HCT116 (cell line): ENCODE data around the gene PTH2. TPM values are rescaled to one million over a fixed set of nuclear protein-coding genes. Genes with fewer than 3 reads are reported as not detected.

Source experiments
- ATAC-seq: fragments of 200-7000 bp; cut with Tn5 transposase; 2 replicates; pipeline ENCODE4 v1.9.1; 2020; ENCODE audit warnings: mild to moderate bottlenecking, moderate library complexity
- BruUV-seq: library from RNA; stranded (reverse); fragments of 400-500 nt; replicated peaks from 2 replicates; lab custom pipeline; 2021; lab: Mats Ljungman, UMichigan
- CTCF ChIA-PET: fragments of 300-600 bp; sonication (Branson Sonifier 250); formaldehyde crosslinking; loops from one replicate; lab custom pipeline; 2021; ENCODE audit warnings: antibody characterized with exemption; lab: Charles Lee
- POLR2A ChIA-PET: fragments of 300-600, 350-600 bp; sonication (Branson Sonifier 250); formaldehyde crosslinking; loops from one replicate; lab custom pipeline; 2021; ENCODE audit warnings: antibody characterized with exemption; lab: Charles Lee
- RAD21 ChIA-PET, 2 experiments: fragments of 300-600 bp; sonication (Branson Sonifier 250); formaldehyde crosslinking; loops; one replicate each; lab custom pipeline; 2023; ENCODE audit warnings: low total read pairs in 2 of 2; ENCODE audit not compliant: uncharacterized antibody in 2 of 2, unreplicated experiment in 2 of 2, low non-redundant PET in 1 of 2; lab: Charles Lee
- DNase-seq: peaks from one replicate; pipeline ENCODE4 v3.0.0-alpha.2; 2010; ENCODE audit warnings: low read depth, low spot score
- H2AFZ ChIP-seq: fragments of 200-600 bp; shearing (Covaris generic), sonication (generic); 2 replicates; pipeline ENCODE4 v1.6.1; 2017; ENCODE audit warnings: low read depth, mixed run types, mixed read lengths, antibody characterized with exemption, low read length; ENCODE audit not compliant: poor library complexity, severe bottlenecking
- H3K27ac ChIP-seq: 2 replicates; pipeline ENCODE4 v1.5.1; 2012; ENCODE audit warnings: low read depth, low read length
- H3K27me3 ChIP-seq: fragments of 200-600 bp; sonication (generic); 2 replicates; pipeline ENCODE4 v1.6.1; 2016; ENCODE audit warnings: mixed run types, low read length, mixed read lengths; ENCODE audit not compliant: insufficient read depth
- H3K36me3 ChIP-seq, 2 experiments: fragments of 200-500 bp in 1 of 2; fragments of 200-600 bp in 1 of 2; sonication (Bioruptor generic) in 1 of 2; sonication (generic) in 1 of 2; 2 replicates each; pipeline versions ENCODE4 v1.5.1 to v1.6.1; 2014 to 2016; ENCODE audit warnings: low read length in 2 of 2, inconsistent platforms in 1 of 2, mixed read lengths in 1 of 2, mixed run types in 1 of 2; ENCODE audit not compliant: insufficient read depth in 2 of 2, control insufficient read depth in 1 of 2
- H3K4me1 ChIP-seq, 2 experiments: fragments of 200-600 bp in 1 of 2; sonication (generic) in 1 of 2; 2 replicates each; pipeline versions ENCODE4 v1.5.1 to v1.6.1; 2012 to 2017; ENCODE audit warnings: low read length in 2 of 2, inconsistent platforms in 1 of 2, mild to moderate bottlenecking in 1 of 2, mixed read lengths in 1 of 2, mixed run types in 1 of 2, moderate library complexity in 1 of 2; ENCODE audit not compliant: insufficient read depth in 2 of 2, control insufficient read depth in 1 of 2
- H3K4me2 ChIP-seq: fragments of 200-600 bp; sonication (generic); 2 replicates; pipeline ENCODE4 v1.6.1; 2017; ENCODE audit warnings: mixed run types, low read length, mixed read lengths
- H3K4me3 ChIP-seq, 2 experiments: fragments of 200-600 bp in 1 of 2; sonication (generic) in 1 of 2; replicated peaks in 1 of 2; 2 replicates each; pipeline ENCODE4 v1.5.1; 2011 to 2016; ENCODE audit warnings: low read length in 2 of 2, control low read depth in 1 of 2, low read depth in 1 of 2, mild to moderate bottlenecking in 1 of 2, mixed read lengths in 1 of 2, mixed run types in 1 of 2
- H3K79me2 ChIP-seq: fragments of 200-600 bp; sonication (generic); 2 replicates; pipeline ENCODE4 v1.6.1; 2017; ENCODE audit warnings: mild to moderate bottlenecking, mixed run types, low read length, moderate library complexity, mixed read lengths; ENCODE audit not compliant: insufficient read depth
- H3K9ac ChIP-seq: fragments of 200-600 bp; sonication (generic); 2 replicates; pipeline ENCODE4 v1.6.1; 2016; ENCODE audit warnings: low read length, mixed read lengths
- H3K9me2 ChIP-seq: fragments of 200-600 bp; sonication (generic), shearing (Covaris generic); 2 replicates; pipeline ENCODE4 v1.6.1; 2017; ENCODE audit warnings: mixed run types, mild to moderate bottlenecking, moderate library complexity; ENCODE audit not compliant: insufficient read depth
- H3K9me3 ChIP-seq, 2 experiments: fragments of 200-500 bp in 1 of 2; fragments of 200-600 bp in 1 of 2; sonication (Bioruptor generic) in 1 of 2; sonication (generic) in 1 of 2; 2 replicates each; pipeline ENCODE4 v1.6.1; 2014 to 2017; ENCODE audit warnings: low read length in 2 of 2, mixed read lengths in 2 of 2, inconsistent platforms in 1 of 2, low read depth in 1 of 2, mild to moderate bottlenecking in 1 of 2, mixed run types in 1 of 2, moderate library complexity in 1 of 2; ENCODE audit not compliant: control insufficient read depth in 1 of 2, insufficient read depth in 1 of 2
- H4K20me1 ChIP-seq: fragments of 200-600 bp; sonication (generic), shearing (Covaris generic); 2 replicates; pipeline ENCODE4 v1.6.1; 2017; ENCODE audit warnings: mixed run types, mild to moderate bottlenecking, moderate library complexity; ENCODE audit not compliant: insufficient read depth
- ATF3 ChIP-seq: IDR thresholded peaks from 2 replicates; pipeline ENCODE4 v1.6.1; 2012
- CBX3 ChIP-seq: IDR thresholded peaks from 2 replicates; pipeline ENCODE4 v1.6.1; 2012; ENCODE audit warnings: low read depth
- CEBPB ChIP-seq: IDR thresholded peaks from 2 replicates; pipeline ENCODE4 v1.6.1; 2012; ENCODE audit warnings: low read depth
- CTCF ChIP-seq, 3 experiments: fragments of 200-600 bp in 1 of 3; sonication (generic) in 1 of 3; IDR thresholded peaks in 2 of 3; conservative IDR thresholded peaks in 1 of 3; 2 replicates each; pipeline ENCODE4 v1.5.1; 2012 to 2017; ENCODE audit warnings: low read depth in 2 of 3, low read length in 2 of 3, antibody characterized with exemption in 1 of 3, borderline replicate concordance in 1 of 3, control low read depth in 1 of 3, mild to moderate bottlenecking in 1 of 3, mixed read lengths in 1 of 3, mixed run types in 1 of 3, moderate library complexity in 1 of 3; ENCODE audit not compliant: insufficient read depth in 1 of 3
- EGR1 ChIP-seq: IDR thresholded peaks from 2 replicates; pipeline ENCODE4 v1.6.1; 2012; ENCODE audit warnings: low read depth
- EZH2 ChIP-seq: fragments of 200-600 bp; sonication (generic); IDR thresholded peaks from 2 replicates; pipeline ENCODE4 v1.6.1; 2017; ENCODE audit warnings: antibody characterized with exemption, mixed run types
- EZH2phosphoT487 ChIP-seq: fragments of 200-600 bp; IDR thresholded peaks from 2 replicates; pipeline ENCODE4 v1.6.1; 2018; ENCODE audit warnings: antibody characterized with exemption, borderline replicate concordance
- FOSL1 ChIP-seq: IDR thresholded peaks from 2 replicates; pipeline ENCODE4 v1.6.1; 2012; ENCODE audit warnings: low read depth
- JUND ChIP-seq: IDR thresholded peaks from 2 replicates; pipeline ENCODE4 v1.6.1; 2012
- MAX ChIP-seq: IDR thresholded peaks from 2 replicates; pipeline ENCODE4 v1.6.1; 2012
- RAD21 ChIP-seq: IDR thresholded peaks from 2 replicates; pipeline ENCODE4 v1.6.1; 2012; ENCODE audit warnings: low read depth, mild to moderate bottlenecking
- SIN3A ChIP-seq: IDR thresholded peaks from 2 replicates; pipeline ENCODE4 v1.6.1; 2012; ENCODE audit warnings: low read depth
- SP1 ChIP-seq: IDR thresholded peaks from 2 replicates; pipeline ENCODE4 v1.6.1; 2012; ENCODE audit warnings: low read depth
- SRF ChIP-seq: IDR thresholded peaks from 2 replicates; pipeline ENCODE4 v1.6.1; 2012; ENCODE audit warnings: low read depth
- TCF7L2 ChIP-seq: IDR thresholded peaks from 2 replicates; pipeline ENCODE4 v1.7.0; 2011; ENCODE audit warnings: borderline replicate concordance, inconsistent platforms; ENCODE audit not compliant: insufficient read depth, insufficient read length; ENCODE audit errors: extremely low read depth
- ZBTB33 ChIP-seq: IDR thresholded peaks from 2 replicates; pipeline ENCODE4 v1.6.1; 2011; ENCODE audit warnings: mild to moderate bottlenecking, low read length, moderate library complexity; ENCODE audit not compliant: insufficient replicate concordance; ENCODE audit errors: extremely low read depth
- ZFX ChIP-seq: fragments of 450-650 bp; IDR thresholded peaks from 2 replicates; pipeline ENCODE4 v1.6.1; 2017
- ZNF274 ChIP-seq: fragments of 200-500 bp; sonication (Bioruptor generic); IDR thresholded peaks from 2 replicates; pipeline ENCODE4 v1.6.1; 2014; ENCODE audit warnings: mild to moderate bottlenecking, low read depth, low read length, inconsistent platforms
- intact Hi-C: fragments of 100-400 bp; cut with micrococcal nuclease; formaldehyde crosslinking; loops from 2 replicates; pipeline ENCODE4 v1.10.0; 2022
- total RNA-seq: library from RNA; stranded (reverse); gene quantifications from one replicate; pipeline ENCODE4 v1.2.1, GENCODE V29; 2021; ENCODE audit not compliant: unreplicated experiment

The PTH2 gene
- total RNA-seq, 1 experiment from 2014 or later: 9.5 TPM

- no peaks in the 10 kb centered on the region for H4K20me1 ChIP-seq
- CTCF ChIA-PET: no interaction called here
- H3K9me2 ChIP-seq: no peaks in the 10 kb centered on the region
- intact Hi-C loops: no loop called here
- DNase-seq (no peak), ATAC-seq (no peak)
- peaks cover 3 to 10% of the 10 kb centered on the region in 2 experiments; a peak in 3 of 4 replicates for H3K4me1 ChIP-seq
- no TSS peak for BruUV-seq
- H3K36me3 ChIP-seq: no peaks in the 10 kb centered on the region
- no peaks in the 10 kb centered on the region for H3K79me2 ChIP-seq
- no peak overlapping the region for H3K9ac ChIP-seq
- RAD21 ChIA-PET: no interaction called here
- H3K4me2 ChIP-seq: no peak overlapping the region
- no peak overlapping the region for H3K4me3 ChIP-seq
- POLR2A ChIA-PET: no interaction called here
- no peak overlapping the region for H3K27ac ChIP-seq
- no peak overlapping the region for H2AFZ ChIP-seq
- H3K27me3 ChIP-seq: no peaks in the 10 kb centered on the region
- H3K9me3 ChIP-seq: no peaks in the 10 kb centered on the region
- TF ChIP-seq EZH2phosphoT487 (no peak), CEBPB (no peak), CBX3 (no peak), MAX (no peak), SIN3A (no peak), EGR1 (no peak), ATF3 (no peak), SP1 (no peak)
Measured at GRCh38 chr19:49389406-49389805, 33.8 kb downstream of the PTH2 start.

- Histone ChIP-seq H3K27ac (no peak within 1 kb of the TSS), H3K4me2 (no peak within 1 kb of the TSS), H3K79me2 (no peaks in the 10 kb centered on the region), H4K20me1 (no peaks in the 10 kb centered on the region), H2AFZ (no peak within 1 kb of the TSS), H3K9me2 (no peaks in the 10 kb centered on the region), H3K4me1 (peaks cover 3 to 10% of the 10 kb centered on the region in 2 experiments; a peak in 3 of 4 replicates), H3K9me3 (no peaks in the 10 kb centered on the region; a peak in 1 of 4 replicates), H3K4me3 (no peak within 1 kb of the TSS), H3K36me3 (no peaks in the 10 kb centered on the region), H3K27me3 (no peaks in the 10 kb centered on the region), H3K9ac (no peak within 1 kb of the TSS)
- CTCF ChIA-PET: no interaction called here
- POLR2A ChIA-PET: no interaction called here
- BruUV-seq: no TSS peak
- intact Hi-C loops: no loop called here
- RAD21 ChIA-PET: no interaction called here
- ATAC-seq (no peak), DNase-seq (no peak)
- TF ChIP-seq FOSL1 (no peak), CBX3 (no peak), CTCF (IDR thresholded peaks at IDR 0.05 in 2 of 3, conservative IDR thresholded peaks at IDR 0.05 in 1 of 3; ENCODE audit: borderline replicate concordance in 1 of 3, insufficient read depth in 1 of 3, low read depth in 2 of 3, low read length in 2 of 3) (no peak), MAX (no peak), ZNF274 (no peak), ZBTB33 (no peak), RAD21 (no peak), EZH2 (no peak), JUND (no peak), SRF (no peak), ZFX (no peak), TCF7L2 (no peak), EZH2phosphoT487 (no peak)
Measured at GRCh38 chr19:49387936-49388372, 35.3 kb downstream of the PTH2 start, which contains the start of gene KASH5. KASH5 (plus strand) TSS chr19:49388249; CDS start chr19:49390884, 2,635 bp downstream.
